Measurements from ENCODE around the gene ERAL1.
"Not testable (repeated sequence)": the region's sequence is repeated elsewhere in the genome, so short reads cannot be mapped to it uniquely, and the experiment has no call there.

ERAL1 gene

DNA sequence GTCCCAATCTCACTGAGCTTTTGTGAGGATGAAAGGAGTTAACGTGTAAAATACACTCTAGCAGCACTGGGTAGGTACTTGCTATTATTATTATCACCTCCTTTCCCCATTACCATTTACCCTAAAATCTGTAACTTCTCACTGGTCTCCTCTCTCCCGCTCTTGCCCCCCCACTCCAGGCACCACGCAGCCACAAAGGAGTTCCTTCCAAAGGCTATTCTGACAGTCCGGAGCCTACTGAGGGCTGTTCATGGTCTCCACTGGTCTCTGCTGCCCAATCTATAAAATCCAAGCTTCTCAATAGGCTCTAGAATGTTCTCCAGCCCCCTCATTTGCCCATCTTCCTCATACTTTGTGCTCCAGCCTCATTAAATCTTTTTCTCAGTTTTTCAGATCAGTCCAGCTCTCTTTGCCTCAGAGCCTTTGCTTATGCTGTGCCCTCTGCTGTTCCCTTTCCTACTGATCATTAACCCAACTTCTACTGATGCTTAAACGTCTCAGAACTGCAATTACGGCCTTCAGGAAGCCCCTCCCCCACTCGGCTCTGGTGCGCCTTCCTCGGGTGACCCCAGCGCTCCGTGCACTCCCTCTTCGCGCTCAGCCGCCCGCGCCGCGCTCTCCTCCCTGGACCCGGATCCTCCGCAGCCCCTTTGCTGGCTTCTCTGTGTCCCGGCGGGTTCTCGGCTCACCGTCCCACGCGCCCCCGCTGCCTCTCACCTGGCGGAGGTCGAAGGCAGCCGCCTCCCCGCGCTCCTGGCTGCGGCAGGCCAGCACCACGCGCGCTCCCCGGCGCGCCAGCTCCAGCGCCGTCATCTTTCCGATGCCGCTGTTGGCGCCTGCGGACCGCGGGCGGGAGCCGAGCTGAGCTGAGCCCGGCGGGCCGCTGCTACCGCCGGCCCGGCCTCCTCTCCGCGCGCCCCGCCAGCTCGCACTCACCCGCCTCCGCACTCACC, 47.3 kb downstream of the ERAL1 start:
- peak; percentile 44 for DNase-seq

DNA sequence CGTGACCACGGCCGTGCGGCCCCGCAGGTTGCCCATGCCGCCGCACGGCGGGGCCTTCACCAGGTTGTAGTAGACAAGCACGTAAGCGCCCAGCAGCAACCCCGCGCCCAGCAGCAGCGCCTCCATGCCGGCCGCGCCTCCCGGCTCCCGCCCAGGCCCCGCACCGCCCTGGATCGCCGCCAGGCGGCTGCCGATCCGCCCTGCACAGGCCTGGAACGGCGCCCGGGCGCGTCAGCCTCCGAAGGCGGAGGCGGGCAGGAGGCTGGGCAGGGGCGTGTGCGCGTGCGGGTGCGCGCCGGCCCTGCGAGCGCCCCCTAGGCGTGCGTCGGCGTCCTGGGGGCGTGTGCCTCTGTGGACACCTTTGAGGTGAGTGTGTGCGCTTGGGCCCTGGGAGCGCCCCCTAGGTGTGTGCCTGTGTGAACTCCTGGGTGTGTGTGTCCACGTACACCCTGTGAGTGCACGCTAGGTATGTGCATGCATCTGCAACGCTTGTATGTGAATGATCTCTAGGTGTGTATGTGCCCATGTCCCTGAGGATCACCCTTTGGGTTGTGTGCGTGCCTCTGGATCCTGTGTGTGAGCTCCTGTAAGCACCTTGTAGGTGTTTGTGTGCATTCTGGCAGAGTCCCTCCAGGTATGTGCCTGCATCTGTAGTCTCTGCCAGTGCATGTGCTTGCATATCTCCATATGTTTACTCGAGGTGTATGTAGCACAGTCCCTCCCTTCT, 48.2 kb downstream of the ERAL1 start, which contains the start of gene DHRS13:
TSS of gene DHRS13 (minus strand) at position 261 of the 727 bp plus-strand sequence. CDS start at position 126, 135 bp downstream.
- DNase-seq, result peak; percentile 90

DNA sequence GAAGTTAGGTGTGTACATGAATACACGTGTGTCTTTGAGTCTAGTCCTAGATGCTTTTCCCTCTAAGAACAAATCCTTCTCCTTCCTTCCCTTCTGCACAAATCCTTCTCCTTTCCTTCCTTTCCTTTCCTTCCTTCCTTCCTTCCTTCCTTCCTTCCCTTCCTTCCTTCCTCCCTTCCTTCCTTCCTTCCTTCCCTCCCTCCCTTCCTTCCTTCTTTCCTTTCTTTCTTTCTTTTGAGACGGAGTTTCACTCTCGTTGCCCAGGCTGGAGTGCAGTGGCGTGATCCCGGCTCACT, 48.7 kb downstream of the ERAL1 start:
- not testable (repeated sequence) for DNase-seq

DNA sequence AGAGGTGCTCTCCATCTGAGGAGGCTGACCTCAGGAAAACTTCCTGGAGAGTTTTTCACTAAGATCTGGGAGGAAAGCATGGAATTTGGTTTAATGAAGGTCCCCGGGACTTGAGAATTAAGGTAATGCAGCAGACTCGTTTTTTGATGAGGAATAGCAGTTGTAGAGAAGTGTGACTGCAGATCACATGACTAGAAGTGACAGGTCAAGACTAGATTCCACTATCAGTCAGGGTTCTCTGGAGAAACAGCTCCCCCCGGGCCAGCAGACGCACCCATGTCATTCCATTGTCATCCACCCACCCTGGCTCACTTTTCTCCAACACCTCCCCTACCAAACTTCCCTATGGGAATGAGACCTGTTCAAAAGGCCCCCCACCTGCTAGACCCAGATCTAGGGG, 50.0 kb downstream of the ERAL1 start:
- DNase-seq, result no peak

DNA sequence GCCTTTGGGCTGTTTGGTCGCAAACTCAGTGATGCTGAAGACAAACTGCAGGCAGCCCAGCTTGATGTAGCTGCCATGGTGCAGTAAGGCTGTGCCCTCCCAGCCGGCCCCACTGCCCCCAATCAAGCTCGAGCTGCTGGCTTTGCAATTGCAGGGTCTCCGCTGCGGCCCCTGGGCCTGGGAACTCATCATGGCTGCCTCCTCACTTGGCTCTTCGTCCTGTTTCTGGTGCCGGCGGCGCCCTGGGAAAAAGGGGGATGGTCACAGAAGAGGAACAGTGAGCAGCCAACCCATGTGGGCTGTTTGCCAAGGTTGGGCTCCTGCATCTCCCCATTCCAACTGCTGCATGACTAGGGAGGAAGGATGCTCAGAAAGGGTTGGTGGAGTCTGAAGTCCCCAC, 51.5 kb downstream of the ERAL1 start:
- DNase-seq, result no peak

DNA sequence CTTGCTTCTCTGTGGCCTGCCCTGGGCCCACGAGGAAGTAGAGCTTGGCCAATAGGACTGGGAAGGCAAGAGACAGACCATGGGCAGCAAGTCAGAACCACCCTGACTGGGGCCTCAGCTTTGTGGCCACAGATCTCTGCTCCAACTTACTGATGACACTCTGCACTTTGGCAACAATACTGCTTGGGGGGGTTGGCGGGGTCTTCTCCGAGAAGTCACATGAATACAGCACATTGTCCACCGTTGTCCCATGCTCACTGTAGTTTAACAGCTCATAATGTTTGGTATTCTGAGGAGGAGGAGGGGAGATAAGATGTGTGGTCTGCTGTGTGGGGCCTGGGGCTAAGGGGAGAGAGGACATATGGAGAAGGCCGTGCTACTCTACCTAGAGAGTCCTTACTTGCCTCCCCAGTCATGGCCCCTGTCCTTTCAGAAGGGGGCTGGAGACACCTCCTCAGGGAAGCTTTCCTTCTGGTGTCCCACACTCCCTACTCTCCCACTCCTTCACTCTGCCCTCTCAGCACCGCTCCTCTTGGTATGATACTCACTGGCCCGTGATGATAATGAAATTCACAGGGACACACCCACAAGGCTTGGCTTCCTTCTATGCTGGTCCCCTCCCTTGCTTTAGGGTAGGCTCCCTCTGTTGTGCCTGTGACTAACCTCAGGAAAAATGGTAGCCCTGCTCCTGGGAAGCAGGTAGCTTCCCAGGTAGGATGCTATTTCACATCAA, 52.1 kb downstream of the ERAL1 start:
- no peak for DNase-seq

DNA sequence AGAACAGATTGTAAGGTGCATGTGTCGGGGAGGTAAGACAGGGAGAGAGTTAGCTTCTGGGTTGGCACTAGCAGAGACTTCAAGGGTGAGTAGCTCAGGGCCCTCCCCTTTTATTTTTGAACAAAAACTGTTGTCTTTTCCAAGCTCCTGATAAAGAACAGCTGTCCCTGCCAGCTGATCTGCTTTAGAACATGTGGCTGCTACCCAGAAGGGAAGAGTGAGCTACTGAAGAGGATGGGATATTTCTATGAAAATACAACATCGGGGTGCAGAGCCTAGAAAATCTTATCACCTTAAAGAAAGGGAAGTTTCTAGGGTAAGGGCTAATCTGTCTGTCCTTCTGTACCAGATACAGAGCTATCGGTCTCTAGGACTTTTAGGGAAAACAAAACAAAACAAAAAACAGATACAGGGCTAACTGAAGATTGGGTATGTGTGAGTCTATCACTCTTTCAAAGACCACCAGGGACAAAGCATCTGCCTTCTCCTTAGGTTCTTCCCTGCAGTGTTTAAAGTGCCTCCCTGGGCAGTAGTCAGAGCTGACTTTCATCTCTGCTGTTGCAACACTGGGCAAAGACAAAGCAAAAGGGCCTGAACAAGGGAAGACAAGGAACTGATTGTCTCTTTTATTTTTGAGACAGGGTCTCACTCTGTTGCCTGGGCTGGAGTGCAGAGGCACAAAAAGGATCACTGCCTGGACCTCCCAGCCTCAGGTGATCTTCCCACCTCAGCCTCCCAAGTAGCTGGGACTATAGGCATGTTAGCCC, 53.1 kb downstream of the ERAL1 start:
- no peak for DNase-seq

DNA sequence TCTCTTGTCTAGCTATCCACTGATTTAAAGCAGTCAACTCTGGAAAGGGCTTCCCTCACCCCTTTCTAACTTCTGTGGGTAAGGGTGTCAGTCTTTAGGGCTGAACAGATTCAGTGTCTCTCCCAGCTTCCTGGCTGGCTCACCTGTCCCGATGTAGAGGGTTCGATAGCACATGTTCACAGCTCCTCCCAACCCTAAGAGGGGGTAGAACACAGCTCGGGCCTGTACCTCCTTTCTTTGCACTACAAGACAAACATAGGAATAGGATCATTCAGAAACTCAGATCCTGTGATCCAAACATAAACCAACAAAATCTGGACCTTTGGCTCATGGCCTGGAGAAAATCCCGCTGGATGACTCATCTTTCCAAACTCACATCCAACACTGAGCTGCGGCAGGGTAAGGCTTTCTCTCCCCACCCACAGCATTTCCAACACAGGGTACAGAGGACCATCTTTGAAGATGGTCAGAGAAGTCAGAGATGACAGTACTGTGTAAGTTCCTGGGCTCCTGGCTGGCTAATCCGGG, 53.9 kb downstream of the ERAL1 start:
- DNase-seq, result no peak

DNA sequence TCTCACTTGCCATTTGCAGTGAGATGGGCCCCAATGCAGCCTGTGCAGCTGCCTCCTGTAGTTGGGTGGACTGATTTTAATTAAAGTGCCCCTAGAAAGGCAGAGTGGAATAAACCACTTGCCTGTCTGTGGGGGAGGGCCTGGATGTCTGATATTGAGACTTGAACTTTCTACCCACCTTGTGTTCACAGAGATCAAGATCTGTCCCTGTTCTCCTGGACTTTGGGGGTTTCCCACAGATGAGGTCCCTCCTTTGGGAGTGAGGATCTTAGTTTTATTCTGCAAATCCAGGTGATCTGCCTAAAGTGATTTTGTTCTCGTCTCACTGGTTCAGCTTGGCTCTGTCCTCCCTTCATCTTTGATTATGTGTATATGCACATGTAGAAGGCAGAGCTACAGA, 55.7 kb downstream of the ERAL1 start:
- no peak for DNase-seq

Measured in effector CD8-positive, alpha-beta T cell (primary cell).